Fibroblast of skin of right biceps (primary cell): ENCODE measurements around the gene CD2AP.
"Not testable (repeated sequence)": the region's sequence is repeated elsewhere in the genome, so short reads cannot be mapped to it uniquely, and the experiment has no call there.

ENCODE experiments used
- DNase-seq: peaks from one replicate; pipeline ENCODE4 v3.0.0-alpha.2; 2013

The CD2AP gene, protein sequence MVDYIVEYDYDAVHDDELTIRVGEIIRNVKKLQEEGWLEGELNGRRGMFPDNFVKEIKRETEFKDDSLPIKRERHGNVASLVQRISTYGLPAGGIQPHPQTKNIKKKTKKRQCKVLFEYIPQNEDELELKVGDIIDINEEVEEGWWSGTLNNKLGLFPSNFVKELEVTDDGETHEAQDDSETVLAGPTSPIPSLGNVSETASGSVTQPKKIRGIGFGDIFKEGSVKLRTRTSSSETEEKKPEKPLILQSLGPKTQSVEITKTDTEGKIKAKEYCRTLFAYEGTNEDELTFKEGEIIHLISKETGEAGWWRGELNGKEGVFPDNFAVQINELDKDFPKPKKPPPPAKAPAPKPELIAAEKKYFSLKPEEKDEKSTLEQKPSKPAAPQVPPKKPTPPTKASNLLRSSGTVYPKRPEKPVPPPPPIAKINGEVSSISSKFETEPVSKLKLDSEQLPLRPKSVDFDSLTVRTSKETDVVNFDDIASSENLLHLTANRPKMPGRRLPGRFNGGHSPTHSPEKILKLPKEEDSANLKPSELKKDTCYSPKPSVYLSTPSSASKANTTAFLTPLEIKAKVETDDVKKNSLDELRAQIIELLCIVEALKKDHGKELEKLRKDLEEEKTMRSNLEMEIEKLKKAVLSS

DNA sequence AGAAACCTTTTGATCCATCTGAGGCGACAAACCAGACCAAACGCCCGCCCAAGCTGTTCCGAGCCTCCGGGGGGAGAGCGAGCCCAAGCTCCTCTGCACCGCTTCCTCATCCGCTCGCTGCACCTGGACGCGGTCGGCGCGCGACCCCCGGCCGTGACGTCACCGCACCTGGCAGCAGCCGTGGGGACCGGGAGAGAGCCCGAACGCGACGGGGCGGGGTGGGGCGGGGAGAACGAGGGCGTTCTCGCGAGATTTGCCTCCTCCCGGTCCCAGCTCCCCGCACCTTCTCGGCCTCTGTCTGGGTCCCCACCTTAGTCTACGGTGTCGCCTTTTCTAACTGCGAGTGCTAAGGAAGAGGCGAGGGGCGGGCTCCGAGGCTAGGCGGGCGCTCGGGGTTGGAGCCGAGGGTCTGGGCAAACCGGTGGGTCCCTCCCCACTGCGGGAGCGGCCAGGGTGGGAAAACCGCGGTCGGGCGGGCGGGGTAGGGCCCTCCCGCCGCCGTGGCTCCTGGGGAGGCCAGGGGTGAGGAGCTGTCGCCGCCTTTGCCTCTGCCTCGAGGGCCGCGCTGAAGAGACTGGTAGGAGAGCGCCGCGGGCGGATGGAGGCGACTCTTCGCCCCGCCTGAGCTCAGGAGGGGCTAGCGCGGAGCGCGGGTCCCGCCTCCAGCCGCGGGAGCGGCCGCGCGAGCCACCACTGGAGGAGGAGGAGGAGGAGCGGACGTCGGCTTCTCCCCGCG lies at the start of gene CD2AP:
Gene CD2AP, plus strand, starts transcription at position 293 of the 736 bp plus-strand sequence. CDS start 456 bp downstream, outside the sequence.
- peak; percentile 85 for DNase-seq

DNA sequence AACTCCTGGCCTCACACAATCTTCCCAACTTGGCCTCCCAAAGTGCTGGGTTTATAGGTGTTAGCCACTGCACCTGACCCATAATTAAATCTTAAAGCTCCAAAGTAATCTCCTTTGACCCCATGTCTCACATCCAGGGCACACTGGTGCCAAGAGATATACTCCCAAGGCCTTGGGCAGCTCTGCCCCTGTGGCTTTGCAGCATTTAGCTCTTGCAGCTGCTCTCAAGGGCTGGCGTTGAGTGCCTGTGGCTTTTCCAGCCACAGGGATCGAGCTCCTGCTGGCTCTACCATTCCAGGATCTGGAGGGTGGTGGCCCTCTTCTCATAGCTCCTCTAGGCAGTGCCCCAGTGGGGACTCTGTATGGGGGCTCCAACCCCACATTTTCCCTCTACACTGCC lies 49.3 kb upstream of the CD2AP start:
- no peak for DNase-seq

DNA sequence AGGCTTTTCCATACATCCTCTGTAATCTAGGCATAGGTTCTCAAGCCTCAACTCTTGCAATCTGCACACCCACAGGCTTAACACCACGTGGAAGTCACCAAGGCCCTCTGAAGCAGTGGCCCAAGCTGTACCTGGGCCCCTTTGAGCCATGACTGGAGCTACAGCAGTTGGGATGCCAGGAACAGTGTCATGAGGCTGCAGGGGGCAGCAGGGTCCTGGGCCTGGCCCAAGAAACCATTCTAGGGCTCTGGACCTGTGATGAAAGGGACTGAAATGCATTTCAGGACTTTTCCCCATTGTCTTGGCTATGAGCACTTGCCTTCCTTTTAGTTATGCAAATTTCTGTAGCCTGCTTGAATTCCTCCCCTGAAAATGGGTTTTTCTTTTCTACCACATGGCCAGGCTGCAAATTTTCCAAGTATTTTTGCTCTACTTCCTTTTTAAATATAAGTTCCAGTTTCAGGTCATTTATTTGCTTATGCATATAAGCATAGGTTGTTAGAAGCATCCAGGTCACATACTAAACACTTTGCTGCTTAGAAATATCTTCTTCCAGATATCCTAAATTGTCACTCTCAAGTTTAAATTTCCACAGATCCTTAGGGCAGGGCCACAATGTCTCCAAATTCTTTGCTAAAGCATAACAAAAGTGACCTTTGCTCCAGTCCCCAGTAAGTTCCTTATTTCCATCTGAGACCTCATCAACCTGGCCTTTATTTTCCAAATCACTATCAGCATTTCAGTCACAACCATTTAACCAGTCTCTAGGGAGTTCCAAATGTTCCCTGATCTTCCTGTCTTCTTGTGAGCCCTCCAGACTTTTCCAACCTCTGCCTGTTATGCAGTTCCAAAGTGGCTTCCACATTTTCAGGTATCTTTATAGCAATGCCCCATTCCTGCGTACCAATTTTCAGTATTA lies 48.6 kb upstream of the CD2AP start:
- no peak for DNase-seq

DNA sequence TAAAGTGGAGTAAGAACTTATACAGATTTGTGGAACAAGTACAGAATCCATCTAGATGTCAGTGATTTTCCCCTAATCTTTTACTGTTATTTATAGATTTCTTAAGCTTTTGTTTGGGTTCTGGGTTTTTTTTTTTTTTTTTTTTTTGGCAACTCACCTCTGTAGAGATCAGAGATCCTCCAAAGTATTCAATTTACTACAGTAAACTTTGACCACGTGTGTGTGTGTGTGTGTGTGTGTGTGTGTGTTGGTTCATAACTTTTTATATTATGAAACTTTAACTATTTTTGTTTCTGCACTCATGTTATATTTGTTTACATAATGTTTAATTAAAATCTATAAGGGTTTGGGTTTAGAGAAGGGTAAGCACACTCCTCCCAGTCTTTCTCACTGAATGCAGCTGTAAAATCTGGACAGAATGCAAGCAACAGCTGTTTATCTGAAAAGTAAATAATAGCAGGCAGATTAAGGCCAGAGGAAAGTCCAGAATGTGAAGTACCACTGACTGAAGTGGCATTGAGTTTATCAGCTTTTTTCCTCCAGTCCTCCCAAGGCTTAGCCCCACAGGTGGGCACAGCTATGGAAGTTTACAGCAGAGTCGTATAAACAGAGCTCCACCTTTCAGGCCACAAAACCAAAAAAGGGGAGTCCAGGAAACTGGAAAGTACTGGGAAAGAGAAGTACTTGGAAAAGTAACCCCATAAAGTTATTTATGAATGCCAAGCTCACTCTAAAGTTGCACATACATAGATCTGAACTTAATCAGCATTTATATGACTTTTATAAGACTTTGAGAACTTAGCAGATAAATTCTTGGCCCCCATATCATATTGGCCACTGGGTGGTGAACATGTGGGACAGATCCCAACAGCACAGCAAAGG lies 43.0 kb upstream of the CD2AP start:
- DNase-seq, result no peak

DNA sequence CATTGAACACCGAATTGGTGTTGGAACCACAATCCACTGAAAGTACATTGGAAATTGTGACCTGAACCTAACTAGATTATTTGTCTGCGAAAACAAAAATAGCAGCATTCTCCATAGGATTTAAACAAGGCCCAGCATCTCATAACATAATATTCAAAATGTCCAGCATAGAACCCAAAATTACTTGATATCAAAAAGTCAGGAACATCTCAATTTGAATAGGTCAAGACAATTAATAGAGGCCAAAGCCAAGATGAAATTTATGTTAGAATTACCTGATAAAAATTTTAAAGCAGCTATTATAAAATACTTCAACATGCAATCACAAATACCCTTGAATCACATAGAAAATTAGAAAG lies 42.4 kb upstream of the CD2AP start:
- DNase-seq, result no peak

DNA sequence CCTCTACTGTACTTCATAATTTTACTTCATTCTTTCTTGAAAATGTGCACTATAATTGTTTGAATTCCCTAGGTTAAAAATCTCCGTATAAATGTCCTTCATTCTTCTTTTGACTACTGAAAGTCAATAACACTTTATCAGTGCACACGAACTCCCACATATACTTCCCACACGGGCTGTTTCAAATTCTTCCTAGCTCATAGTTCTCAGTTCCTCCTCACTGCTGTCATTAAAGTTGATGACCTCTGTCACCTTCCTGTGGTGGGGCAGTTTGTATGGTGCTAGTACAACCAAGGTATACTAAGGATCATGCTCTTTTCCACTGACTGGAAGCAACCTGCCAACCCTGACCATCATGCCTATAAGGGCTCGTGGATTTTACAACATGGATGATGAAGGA lies 40.0 kb upstream of the CD2AP start:
- DNase-seq, result no peak

DNA sequence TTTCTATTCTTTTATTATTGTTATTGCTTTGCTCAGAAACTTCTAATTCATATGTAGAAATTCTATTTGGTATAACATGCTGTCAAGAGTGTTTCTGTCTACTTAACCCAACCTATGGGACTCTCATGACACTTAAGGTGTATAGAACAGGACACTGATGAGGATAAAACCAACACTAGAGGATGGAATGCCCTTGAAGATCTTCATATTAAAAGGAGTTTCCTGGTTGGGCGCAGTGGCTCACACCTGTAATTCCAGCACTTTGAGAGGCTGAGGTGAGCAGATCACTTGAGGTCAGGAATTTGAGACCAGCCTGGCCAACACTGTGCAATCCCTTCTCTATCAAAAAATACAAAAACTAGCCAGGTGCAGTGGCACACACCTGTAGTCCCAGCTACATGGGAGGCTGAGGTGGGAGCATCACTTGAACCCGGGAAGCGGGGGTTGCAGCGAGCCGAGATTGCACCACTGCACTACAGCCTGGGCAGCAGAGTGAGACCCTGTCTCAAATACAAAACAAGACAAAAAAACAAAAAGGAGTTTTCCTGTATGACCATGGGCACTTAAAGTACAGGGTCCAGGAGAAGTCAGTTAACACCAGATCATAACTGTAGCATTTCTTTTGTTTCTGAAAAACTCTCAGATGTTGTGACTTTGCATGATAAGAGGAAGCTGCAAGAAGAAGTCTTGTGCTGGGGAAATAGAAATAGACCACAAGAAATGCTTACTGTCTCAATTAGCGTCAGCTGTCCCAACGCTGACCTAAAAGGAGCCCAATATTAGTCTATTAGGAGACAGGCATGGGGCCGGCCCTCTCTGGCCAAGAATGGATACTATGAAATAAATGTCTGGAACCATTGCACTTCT lies 38.9 kb upstream of the CD2AP start:
- no peak for DNase-seq

DNA sequence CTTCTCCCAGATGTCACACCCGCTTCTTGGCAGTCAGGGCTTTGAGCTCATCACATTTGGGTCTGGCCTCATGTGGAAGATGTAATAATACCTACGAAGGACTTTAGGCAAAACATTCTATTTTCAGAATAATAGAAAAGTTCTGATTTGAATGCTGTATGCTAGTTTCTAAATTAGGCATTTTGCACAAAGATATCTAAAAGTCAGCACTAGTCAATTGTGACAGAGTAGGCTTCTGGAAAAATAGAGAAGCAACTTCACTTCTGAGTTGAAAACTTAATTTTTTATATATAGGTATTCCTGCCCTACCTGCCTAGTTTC lies 38.3 kb upstream of the CD2AP start:
- DNase-seq, result no peak

DNA sequence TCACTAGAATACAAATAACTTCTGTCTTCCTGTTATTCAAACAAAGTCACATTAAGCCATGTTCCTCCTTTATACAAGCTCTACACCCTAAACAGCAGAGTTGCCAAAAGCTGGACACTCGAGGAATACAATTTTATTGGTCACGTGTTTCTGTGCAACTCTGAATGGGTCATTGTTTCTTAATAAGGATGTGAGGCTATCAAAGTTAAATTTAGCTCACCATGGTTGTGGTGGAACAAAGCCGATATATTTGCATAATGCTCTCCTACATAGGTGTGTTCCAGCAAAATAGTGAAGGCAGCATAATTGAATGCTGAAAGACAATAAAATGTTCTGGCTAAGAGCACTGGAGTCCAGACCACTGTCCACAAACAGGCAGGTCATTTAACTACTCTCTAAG lies 36.9 kb upstream of the CD2AP start:
- no peak for DNase-seq

DNA sequence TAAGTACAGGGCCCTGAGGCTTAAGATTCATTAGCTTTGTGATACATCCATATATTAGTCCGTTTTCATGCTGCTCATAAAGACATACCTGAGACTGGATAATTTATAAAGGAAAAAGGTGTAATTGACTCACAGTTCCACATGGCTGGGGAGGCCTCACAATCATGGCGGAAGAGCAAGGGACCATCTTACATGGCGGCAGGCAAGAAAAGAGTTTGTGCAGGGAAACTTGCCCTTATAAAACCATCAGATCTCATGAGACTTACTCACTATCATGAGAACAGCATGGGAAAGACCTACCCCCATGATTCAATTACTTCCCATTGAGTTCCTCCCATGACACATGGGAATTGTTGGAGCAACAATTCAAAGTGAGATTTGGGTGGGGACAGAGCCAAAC lies 32.6 kb upstream of the CD2AP start:
- not testable (repeated sequence) for DNase-seq

DNA sequence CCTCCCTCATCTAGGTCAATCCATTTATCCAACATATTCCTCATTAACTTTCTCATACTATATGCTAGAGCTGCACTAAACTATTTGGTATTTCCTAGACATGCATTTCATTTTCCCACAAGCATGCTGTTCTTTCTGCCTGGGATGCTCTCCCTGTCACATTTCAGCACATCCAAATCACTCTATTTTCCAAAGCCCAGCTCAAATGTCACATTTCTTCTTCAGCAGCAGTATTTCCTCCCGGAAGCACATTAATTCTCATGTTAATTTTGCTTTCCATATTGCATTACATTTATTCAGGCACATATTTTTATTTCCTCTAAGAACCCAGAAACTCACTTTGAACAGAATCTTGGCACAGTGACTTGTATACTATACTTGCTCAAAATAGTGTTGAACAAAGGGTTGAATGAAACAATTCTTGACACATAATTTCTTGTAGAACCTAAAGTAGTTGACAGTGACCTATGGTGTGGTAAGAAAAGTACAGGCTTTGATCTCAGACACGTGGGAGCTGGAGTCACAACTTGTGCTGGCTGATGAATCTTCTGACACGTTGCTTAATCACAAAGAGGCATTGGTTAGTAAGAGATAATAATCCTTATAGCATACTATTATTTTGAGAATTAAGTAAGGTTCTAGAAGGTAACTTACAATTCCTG lies 30.8 kb upstream of the CD2AP start:
- DNase-seq, result no peak

DNA sequence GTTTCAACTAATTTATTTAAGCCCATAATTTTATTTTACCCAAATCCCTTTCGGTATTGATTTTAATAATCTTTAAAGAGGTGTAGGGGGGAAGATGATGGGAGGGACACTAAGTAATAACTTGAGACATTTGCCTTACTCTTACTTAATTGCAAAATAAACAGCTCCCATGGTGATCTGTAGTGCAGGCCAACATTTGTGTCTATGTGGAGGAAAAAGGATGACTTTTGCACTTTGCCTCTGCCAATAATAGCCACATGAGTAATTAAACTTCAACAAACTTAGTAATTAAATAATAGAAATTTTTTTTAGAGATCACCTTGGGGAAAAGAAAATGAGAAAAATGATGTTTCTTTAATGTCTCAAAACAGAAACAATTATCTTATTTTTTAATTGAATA lies 29.9 kb upstream of the CD2AP start:
- DNase-seq, result no peak

DNA sequence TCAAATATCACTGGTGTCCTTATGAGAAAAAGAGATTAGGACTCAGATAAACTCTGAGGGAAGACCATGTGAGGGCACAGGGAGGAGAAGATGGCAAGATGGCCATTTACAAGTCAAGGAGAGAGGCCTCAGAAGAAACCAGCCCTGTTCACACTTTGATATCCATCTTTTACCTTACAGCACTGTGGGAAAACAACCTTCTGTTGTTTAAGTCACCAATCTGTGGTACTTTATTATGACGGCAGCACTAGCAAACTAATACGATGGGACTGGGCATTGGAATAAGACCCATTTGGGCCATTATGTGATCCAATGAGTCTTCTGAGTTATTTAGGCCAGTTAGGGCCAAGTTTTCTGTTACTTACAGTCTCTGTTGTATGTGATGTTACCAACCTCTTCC lies 26.4 kb upstream of the CD2AP start:
- DNase-seq, result no peak

DNA sequence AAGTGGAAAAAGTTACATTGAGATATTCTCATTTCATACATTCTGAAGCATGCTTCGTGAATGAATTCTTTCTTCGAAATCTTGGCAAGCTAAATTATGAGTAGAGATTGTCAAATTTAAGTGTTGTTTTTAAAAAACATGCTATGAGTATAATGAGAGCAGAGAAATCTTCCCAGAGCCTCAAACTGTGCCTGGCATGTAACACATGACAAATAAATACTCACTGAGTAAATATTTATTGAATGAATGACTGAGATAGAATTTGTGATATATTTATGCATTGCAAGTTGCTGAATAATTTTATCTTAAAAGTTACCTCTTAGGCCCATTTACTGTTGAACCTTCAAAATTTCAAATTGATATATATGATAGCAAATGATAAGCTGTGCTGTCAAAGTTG lies 24.7 kb upstream of the CD2AP start:
- DNase-seq, result no peak

DNA sequence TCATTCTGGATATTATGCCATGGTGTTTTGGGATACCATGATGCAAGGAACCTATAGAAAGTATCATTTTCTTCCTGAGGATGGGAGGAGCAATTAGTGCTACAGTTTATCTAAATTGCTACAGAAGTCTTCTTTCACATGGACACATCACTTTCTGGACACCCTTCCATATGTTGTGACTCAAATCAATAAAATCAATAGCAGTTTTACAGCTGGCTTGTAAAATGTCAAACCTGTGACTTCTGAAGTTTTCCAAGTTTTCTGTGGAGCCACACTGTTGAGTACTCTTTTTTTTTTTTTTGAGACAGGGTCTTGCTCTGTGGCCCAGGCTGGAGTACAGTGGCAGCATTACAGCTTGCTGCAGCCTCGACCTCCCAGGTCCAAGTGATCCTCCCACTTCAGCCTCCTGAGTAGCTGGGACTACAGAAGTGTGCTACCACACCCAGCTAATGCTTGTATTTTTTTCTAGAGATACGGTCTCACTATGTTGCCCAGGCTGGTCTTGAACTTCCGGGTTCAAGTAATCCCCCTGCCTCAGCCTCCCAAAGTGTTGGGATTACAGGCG lies 24.1 kb upstream of the CD2AP start:
- DNase-seq, result no peak

DNA sequence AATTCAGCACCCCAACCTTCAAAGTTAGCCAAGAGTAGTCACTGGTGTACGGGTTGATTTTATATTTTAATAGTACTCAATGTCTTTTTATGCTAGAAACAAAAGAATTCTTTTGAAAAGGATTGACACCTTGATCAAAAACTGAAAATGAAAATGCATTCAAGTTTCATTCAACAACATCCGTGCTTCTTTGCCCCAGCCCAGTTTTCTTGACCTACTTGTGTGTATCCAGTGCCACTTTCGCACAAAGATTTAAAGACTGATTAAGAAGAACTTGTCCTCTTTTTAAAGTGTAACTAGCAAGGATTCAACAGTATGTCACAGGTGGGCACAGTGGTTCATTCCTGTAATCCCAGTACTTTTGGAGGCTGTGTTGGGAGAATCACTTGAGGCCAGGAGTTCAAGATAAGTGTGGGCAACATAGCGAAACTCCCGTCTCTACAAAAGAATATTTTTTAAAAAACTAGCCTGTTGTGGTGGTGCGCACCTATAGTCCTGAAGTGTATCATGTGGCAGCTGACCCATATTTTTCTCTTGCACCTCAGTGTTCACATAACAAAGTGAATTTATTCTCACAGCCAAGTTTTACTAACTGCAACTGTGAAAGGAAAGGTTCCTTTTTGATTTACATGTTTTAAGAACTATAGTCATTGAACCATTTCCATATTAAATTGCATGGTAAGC lies 22.7 kb upstream of the CD2AP start:
- no peak for DNase-seq

DNA sequence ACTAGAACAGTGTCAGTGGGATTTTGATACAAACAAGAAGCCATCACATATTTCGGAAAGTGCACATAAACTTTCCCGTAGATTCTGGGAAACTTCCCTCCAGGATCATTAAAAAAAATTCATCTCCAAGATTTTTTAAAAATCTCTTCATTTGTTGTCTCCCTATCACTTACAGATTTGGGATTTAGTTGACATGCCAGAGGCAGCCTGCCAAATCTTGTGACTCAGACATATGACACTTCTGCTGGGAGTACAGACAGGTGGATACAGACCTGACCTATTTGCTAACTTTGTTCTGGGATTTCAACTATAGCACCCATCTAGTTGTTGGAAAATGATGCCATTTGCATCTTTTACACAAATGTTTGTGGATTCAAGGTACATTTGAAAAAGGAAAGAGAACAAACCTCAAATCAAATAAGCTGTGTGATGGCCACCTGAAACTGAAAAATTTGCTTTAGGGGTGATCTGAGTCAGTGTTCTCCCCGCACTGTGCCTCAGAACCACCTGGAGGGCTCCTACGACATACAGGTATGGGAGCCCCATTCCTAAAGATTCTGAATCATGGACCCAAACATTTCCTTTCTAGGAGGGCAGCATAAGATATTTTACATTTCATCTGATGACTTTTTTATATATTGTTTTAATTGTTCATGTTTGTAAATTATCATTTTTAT lies 21.9 kb upstream of the CD2AP start:
- DNase-seq, result no peak

DNA sequence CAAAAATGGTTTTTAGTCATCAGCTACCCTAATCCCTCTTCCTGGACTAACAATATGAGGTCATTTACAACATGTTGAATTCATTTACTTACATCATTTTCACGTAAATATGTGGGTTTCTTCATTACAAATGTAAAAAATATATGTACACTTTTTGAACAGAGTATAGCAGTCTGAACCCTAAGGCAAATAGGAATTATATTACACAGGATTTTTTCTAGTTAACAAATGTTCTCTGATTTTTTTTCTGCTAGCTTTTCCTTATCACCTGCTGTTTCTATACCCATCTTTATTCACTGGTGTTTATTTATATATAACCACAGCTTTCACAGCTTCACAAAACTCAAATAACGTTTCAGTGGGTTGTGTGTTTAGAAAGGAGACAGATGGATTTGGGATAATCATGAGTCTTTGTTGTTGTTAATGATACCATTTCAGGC lies 21.0 kb upstream of the CD2AP start:
- no peak for DNase-seq

DNA sequence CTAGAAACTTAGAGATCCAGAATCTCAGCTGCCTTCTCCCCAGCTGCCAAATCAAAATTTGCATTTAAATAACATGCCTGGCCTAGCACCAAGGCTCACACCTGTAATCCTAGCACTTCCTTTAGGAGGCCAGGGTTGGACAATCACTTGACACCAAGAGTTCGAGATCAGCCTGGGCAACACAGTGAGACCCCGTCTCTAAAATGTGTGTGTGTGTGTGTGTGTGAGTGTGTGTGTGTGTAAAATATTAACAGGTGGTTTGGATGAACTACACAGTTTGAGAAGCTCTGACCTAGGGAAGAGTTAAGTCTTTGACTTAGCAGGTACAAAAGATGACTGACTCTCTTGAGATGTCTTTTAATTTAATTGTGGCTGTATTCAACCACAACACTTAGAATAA lies 20.2 kb upstream of the CD2AP start:
- no peak for DNase-seq
